ENCODE data around the gene ZFYVE28.
"Not testable (repeated sequence)": the region's sequence is repeated elsewhere in the genome, so short reads cannot be mapped to it uniquely, and the experiment has no call there.

Gene ZFYVE28

DNA sequence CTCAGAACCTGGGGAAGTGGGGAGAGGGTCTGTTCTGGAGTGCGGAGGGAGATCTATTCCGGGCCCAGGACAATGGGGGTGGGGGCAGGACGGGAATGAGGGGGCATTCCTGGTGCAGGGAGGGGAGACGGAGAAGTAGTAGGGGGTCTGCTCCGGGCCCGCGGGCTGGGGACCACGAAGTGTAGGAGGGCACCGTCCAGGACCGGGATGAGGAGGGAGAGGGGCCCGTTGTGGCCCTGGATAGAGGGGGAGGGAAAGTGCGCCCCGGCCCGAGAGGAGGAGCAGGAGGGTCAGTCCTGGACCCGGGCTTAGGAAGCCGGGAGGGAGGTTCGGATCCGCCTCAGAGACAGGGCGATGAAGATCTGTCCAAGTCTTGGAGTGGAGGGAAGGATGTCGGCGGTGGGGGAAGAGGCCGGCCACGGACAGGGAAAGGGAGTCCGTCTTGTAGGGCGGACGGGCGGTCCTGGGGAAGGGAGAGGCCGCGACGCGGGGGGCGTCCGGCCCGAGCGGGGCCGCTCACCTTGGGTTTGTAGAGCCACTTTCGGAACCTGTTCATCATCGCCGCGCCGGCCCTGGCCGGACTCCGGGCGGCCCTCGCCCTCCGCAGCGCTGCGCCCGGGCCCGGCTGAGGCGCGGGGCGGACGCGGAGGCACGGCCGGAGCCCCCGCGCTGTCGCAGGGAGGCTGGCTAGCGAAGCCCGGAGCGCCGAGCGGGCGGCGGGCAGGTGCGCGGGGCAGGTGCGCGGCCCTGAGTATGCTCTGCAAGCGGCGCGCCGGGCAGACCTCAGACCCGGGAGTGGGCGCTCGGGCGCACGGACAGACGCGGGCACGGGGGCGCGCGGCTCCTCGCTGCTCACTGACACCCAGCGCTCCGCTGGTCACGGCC is at the start of gene ZFYVE28:
ZFYVE28 (minus strand) TSS at position 881 of the 885 bp plus-strand sequence; CDS start at position 559, 322 bp downstream.
- DNase-seq (ENCODE audit: low spot score) = no peak

DNA sequence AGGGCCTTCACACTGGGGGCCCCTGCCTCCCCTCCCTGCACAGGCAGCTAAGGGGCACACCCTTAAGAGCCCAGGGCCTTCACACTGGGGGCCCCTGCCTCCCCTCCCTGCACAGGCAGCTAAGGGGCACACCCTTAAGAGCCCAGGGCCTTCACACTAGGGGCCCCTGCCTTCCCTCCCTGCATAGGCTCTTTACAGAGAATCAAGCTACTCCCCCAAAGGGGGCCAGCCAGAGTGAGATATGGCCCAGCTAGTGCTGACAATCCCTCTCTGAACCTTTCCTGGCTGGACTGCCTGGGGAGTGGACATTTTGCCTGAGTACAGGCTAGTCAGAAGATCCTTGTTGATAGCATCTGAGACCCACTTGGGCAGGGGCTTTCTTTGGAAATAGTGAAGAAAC is 47.1 kb upstream of the ZFYVE28 start:
- not testable (repeated sequence) for DNase-seq (ENCODE audit: low spot score)

GRCh38 chr4:2465032-2465431 is 46.6 kb upstream of the ZFYVE28 start:
- no peak for DNase-seq (ENCODE audit: low spot score)

DNA sequence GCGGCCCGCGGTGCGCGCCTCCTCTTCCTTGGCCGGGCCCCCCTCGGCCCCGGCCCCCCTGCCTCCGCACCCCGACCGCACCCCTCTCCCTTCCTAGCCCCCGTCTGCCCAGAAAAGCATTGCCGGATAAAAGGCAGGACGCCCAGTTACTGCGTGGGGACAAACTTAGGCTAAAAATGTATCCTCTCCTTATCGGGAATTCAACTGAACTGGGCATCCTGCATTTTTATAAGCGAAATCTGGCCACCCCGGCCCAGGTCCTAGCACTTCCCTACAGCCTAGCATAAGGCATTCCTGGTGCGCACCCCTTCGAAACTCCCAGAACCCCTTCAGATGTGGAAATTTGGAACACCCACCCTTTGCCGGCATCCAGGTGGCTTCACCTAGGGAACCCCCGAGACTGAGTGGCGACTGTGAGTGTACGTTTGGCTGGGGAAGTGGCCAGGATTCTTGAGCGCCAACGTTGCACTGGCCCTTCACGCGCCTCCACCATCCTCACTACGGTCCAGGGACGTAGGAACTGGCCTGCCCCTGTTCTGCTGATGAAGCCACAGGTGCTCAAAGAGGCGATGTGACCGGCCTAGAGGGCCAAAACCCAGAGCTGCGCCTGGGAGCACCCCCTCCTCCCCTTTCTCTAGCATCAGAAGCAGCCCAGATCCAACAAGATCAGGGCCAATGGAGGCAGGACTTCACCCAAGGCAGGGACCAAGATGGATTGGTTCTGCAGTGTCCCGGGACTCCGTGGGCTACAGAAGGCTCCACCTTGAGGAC is 44.7 kb upstream of the ZFYVE28 start:
- no peak for DNase-seq (ENCODE audit: low spot score)

GRCh38 chr4:2462218-2462991 is 44.0 kb upstream of the ZFYVE28 start:
- DNase-seq (ENCODE audit: low spot score) = peak; percentile 80

DNA sequence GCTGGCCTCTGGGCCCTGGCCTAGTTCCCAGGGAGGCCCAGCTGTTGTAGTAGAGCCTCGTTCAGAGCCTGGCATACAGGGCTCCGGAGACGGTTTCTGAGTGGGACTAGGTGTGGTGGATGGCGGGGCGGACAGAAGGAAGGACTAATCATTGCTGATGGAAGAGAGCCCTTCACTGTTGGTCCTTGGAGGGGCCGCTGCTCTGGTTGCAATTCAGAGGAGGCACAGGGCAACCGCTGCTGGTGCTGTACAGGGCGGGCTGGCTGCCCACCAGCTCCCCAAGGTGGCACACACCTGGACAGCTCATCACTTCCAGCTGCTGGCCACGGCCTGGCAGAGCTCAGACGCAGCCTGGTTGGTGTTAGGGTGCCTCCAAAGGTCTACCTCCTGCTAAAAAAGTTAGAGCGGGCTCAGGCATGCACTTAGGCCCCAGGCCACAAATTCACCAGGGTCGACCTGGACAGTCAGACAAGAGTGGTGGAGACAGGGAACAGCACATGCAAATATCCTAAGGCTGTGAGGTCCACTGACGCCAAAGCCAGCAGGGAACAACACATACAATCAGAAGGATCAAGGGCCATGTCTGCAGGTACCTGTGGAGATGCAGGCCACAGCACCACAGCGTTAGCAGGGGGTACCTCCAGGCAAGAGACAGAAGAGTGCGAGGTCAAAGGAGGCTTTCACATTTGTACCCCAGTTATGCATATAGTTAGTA is 43.0 kb upstream of the ZFYVE28 start:
- no peak for DNase-seq (ENCODE audit: low spot score)

GRCh38 chr4:2459589-2460349 is 41.3 kb upstream of the ZFYVE28 start:
- no peak for DNase-seq (ENCODE audit: low spot score)

GRCh38 chr4:2458546-2459491 is 40.4 kb upstream of the ZFYVE28 start:
- no peak for DNase-seq (ENCODE audit: low spot score)

GRCh38 chr4:2457481-2458295 is 39.2 kb upstream of the ZFYVE28 start:
- DNase-seq (ENCODE audit: low spot score) = no peak

- no peak for DNase-seq (ENCODE audit: low spot score)
Measured at GRCh38 chr4:2451821-2452785, 33.7 kb upstream of the ZFYVE28 start.

GRCh38 chr4:2451036-2451520 is 32.6 kb upstream of the ZFYVE28 start:
- DNase-seq (ENCODE audit: low spot score) = no peak

DNA sequence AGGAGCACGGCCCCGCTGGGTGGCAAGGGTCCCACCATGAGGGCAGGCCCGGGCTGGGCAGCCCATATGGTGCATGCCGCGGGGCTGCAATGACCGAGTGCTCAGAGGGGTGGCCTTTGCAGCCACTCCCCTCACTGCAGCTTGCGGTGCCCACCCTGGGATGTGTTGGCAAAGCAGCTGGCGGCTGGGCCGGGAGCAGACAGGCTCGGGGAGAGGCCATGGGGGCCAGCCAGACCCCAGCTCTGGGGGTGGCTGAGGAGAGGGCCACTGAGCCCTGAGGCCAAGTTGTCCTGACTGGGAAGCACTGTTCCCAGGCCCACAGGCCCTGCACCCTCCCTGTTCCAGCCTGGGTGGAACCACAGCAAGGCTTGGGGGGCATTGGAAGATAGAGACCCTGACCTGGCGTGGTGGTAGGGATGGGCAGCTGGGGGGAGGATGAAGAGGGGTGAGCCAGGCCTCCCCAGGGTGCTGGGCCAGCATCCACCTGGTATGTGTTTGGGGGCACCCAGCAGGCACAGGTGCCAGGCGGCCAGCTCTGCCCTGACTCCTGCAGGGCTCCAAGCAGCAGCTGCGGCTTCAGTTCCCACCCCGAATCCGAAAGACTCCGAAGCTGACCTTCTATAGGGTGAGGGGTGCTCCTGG is 32.1 kb upstream of the ZFYVE28 start:
- DNase-seq (ENCODE audit: low spot score) = no peak

GRCh38 chr4:2449511-2450392 is 31.3 kb upstream of the ZFYVE28 start:
- no peak for DNase-seq (ENCODE audit: low spot score)

DNA sequence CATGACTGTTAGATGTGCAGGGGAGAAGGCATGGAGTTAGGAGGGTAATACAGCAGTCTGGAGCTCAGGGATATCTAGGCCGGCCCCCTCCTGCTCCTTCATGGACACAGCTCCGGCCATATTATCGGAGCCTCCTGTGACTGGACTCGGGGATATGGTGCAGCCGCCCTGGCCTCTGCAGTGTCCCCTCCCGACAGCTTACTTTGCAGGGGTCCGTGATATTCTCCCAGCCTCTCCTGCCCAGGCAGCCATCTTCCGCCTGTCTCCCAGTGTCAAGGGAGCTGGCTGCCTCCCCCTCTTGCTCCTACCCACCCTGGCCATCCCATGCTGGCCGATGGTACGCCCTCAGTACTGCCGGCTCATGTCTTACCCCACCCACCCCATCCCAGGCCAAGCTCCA is 30.6 kb upstream of the ZFYVE28 start:
- no peak for DNase-seq (ENCODE audit: low spot score)

GRCh38 chr4:2448589-2448988 is 30.1 kb upstream of the ZFYVE28 start:
- no peak for DNase-seq (ENCODE audit: low spot score)

Measured in AG08395 (cell line).